CD4-positive, alpha-beta T cell (primary cell): Measurements from ENCODE around the gene PCBP2. TPM values are rescaled to one million over a fixed set of nuclear protein-coding genes. Genes with fewer than 3 reads are reported as not detected.

ENCODE experiments used
- ATAC-seq: fragments of 200-7000 bp; cut with Tn5 transposase; one replicate; pipeline ENCODE4 v1.10.0; 2022; ENCODE audit warnings: mild to moderate bottlenecking; ENCODE audit not compliant: poor library complexity
- CTCF ChIA-PET: fragments of 350-600 bp; sonication (Branson Sonifier 250); formaldehyde crosslinking; loops from one replicate; lab custom pipeline; 2021; ENCODE audit warnings: antibody characterized with exemption, inconsistent platforms; lab: Charles Lee
- POLR2A ChIA-PET: fragments of 350-600 bp; sonication (Branson Sonifier 250); formaldehyde crosslinking; loops from one replicate; lab custom pipeline; 2021; ENCODE audit warnings: antibody characterized with exemption, inconsistent platforms; lab: Charles Lee
- DNase-seq, 14 experiments: peaks; one replicate each; pipeline ENCODE4 v3.0.0-alpha.2; 2013 to 2020; ENCODE audit warnings: mixed read lengths in 2 of 14
- H3K27ac ChIP-seq, 2 donors: one replicate each; pipeline versions ENCODE4 v1.5.1 to v1.7.0; 2013; ENCODE audit warnings: low read length in 2 of 2, low read depth in 1 of 2, mild to moderate bottlenecking in 1 of 2
- H3K27me3 ChIP-seq, 2 experiments: 1 replicate in 1 of 2; 2 replicates in 1 of 2; pipeline versions ENCODE4 v1.6.1 to v1.7.0; 2013; ENCODE audit warnings: low read length in 2 of 2, control low read depth in 1 of 2, mild to moderate bottlenecking in 1 of 2, moderate library complexity in 1 of 2; ENCODE audit not compliant: insufficient read depth in 2 of 2, control insufficient read depth in 1 of 2
- H3K36me3 ChIP-seq: one replicate; pipeline ENCODE4 v1.6.1; 2013; ENCODE audit warnings: low read length, control low read depth; ENCODE audit not compliant: insufficient read depth
- H3K4me1 ChIP-seq: one replicate; pipeline ENCODE4 v1.6.1; 2013; ENCODE audit warnings: low read length, control low read depth; ENCODE audit not compliant: insufficient read depth
- H3K4me3 ChIP-seq: one replicate; pipeline ENCODE4 v1.5.1; 2013; ENCODE audit warnings: mild to moderate bottlenecking, low read length, moderate library complexity
- H3K9me3 ChIP-seq, 2 experiments: 1 replicate in 1 of 2; 2 replicates in 1 of 2; pipeline versions ENCODE4 v1.6.1 to v1.7.0; 2013; ENCODE audit warnings: low read length in 2 of 2, mild to moderate bottlenecking in 2 of 2, control low read depth in 1 of 2, moderate library complexity in 1 of 2; ENCODE audit not compliant: control insufficient read depth in 1 of 2, insufficient read depth in 1 of 2
- H3K27ac Mint-ChIP-seq: one replicate; pipeline ENCODE4 v1.8.0; 2020; ENCODE audit warnings: mixed read lengths
- H3K27me3 Mint-ChIP-seq: one replicate; pipeline ENCODE4 v1.8.0; 2021; ENCODE audit warnings: mixed read lengths
- H3K36me3 Mint-ChIP-seq: one replicate; pipeline ENCODE4 v1.8.0; 2021; ENCODE audit warnings: low read depth, mixed read lengths
- H3K4me1 Mint-ChIP-seq: one replicate; pipeline ENCODE4 v1.8.0; 2021; ENCODE audit warnings: low read depth, mixed read lengths
- H3K4me3 Mint-ChIP-seq: one replicate; pipeline ENCODE4 v1.8.0; 2020; ENCODE audit warnings: mild to moderate bottlenecking, mixed read lengths
- H3K9me3 Mint-ChIP-seq: one replicate; pipeline ENCODE4 v1.8.0; 2020; ENCODE audit warnings: mixed read lengths
- intact Hi-C, 2 experiments: fragments of 100-400 bp; cut with DNase I in 1 of 2; cut with micrococcal nuclease in 1 of 2; formaldehyde crosslinking; loops; one replicate each; pipeline versions ENCODE4 v1.15.1 to v1.9.0; 2023 to 2025; cut with DNase I, micrococcal nuclease
- total RNA-seq, 174 experiments: library from RNA in 2 of 174; stranded (reverse) in 2 of 174; gene quantifications; one replicate each; pipeline ENCODE4 v1.2.3 and lab custom pipeline; 2021 to 2026
- TF ChIP-seq, protein P1 (sequence below): fragments of 200-600 bp; IDR thresholded peaks from one replicate; pipeline ENCODE4 v1.8.0; 2022; ENCODE audit warnings: antibody characterized with exemption, mild to moderate bottlenecking

Gene PCBP2
- total RNA-seq, 2 experiments from 2014 or later: 1,331 to 1,359 TPM

GRCh38 chr12:53506450-53506785 is 54.5 kb downstream of the PCBP2 start:
- Histone ChIP-seq H3K4me3 (no peak overlapping the region), H3K27me3 (no peaks in the 10 kb centered on the region), H3K9me3 (no peaks in the 10 kb centered on the region), H3K4me1 (peaks cover 27% of the 10 kb centered on the region), H3K27ac (no peak overlapping the region), H3K36me3 (peaks cover 38% of the 10 kb centered on the region)
- Mint-ChIP-seq H3K4me1 (peaks cover 14% of the 10 kb centered on the region), H3K27me3 (no peaks in the 10 kb centered on the region), H3K4me3 (no peak overlapping the region), H3K36me3 (peaks cover 18% of the 10 kb centered on the region), H3K9me3 (no peaks in the 10 kb centered on the region), H3K27ac (no peak overlapping the region)
- DNase-seq: no peak
- intact Hi-C loops: loop anchor here in 1 of 2 experiments (5.0 kb wide), 1 partner anchor 179 kb away; no protein-coding TSS in a partner anchor
- CTCF ChIA-PET: no interaction called here
- TF ChIP-seq, protein P1, sequence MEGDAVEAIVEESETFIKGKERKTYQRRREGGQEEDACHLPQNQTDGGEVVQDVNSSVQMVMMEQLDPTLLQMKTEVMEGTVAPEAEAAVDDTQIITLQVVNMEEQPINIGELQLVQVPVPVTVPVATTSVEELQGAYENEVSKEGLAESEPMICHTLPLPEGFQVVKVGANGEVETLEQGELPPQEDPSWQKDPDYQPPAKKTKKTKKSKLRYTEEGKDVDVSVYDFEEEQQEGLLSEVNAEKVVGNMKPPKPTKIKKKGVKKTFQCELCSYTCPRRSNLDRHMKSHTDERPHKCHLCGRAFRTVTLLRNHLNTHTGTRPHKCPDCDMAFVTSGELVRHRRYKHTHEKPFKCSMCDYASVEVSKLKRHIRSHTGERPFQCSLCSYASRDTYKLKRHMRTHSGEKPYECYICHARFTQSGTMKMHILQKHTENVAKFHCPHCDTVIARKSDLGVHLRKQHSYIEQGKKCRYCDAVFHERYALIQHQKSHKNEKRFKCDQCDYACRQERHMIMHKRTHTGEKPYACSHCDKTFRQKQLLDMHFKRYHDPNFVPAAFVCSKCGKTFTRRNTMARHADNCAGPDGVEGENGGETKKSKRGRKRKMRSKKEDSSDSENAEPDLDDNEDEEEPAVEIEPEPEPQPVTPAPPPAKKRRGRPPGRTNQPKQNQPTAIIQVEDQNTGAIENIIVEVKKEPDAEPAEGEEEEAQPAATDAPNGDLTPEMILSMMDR: no peak
- ATAC-seq: no peak
- POLR2A ChIA-PET: no interaction called here

- intact Hi-C loops: loop anchor here in 1 of 2 experiments (5.0 kb wide), 1 partner anchor 180 kb away; no protein-coding TSS in a partner anchor
- Histone ChIP-seq H3K27me3 (no peaks in the 10 kb centered on the region), H3K27ac (no peak within 1 kb of the TSS), H3K9me3 (no peaks in the 10 kb centered on the region), H3K4me1 (peaks cover 21% of the 10 kb centered on the region), H3K36me3 (peaks cover 44% of the 10 kb centered on the region), H3K4me3 (no peak within 1 kb of the TSS)
- ATAC-seq (no peak), DNase-seq (no peak)
- no peak within 1 kb of the TSS for H3K4me3 Mint-ChIP-seq
- peaks cover 8% of the 10 kb centered on the region for H3K4me1 Mint-ChIP-seq
- no peaks in the 10 kb centered on the region for H3K9me3 Mint-ChIP-seq
- CTCF ChIA-PET: interaction anchor here (2.3 kb wide), 1 partner anchor 155 kb away, joined by 20 read pairs; no protein-coding TSS in a partner anchor
- no peaks in the 10 kb centered on the region for H3K27me3 Mint-ChIP-seq
- H3K27ac Mint-ChIP-seq: no peak within 1 kb of the TSS
- TF ChIP-seq, protein P1: no peak
- POLR2A ChIA-PET: no interaction called here
- H3K36me3 Mint-ChIP-seq: peaks cover 23% of the 10 kb centered on the region
Measured at GRCh38 chr12:53506881-53507602, 55.1 kb downstream of the PCBP2 start, which contains the start of gene NPFF. NPFF (minus strand) TSS chr12:53507484; CDS start chr12:53507474, 10 bp downstream.

DNA sequence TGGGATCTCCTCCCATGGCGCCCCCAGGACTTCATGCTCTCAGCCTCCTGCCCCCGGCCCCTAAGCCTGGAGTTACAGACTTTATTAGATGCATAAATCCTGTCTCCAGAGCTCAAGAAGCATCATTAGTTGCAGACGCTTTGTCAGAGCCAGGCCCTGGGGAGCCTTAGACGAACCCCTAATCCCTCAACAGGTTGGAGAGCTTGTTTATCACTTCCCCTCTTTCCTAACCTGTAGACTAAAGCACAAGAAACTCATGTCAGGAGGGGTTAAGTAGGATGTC is 55.6 kb downstream of the PCBP2 start:
- CTCF ChIA-PET: interaction anchor here (2.3 kb wide), 1 partner anchor 156 kb away, joined by 20 read pairs; no protein-coding TSS in a partner anchor
- peaks cover 6% of the 10 kb centered on the region for H3K4me1 Mint-ChIP-seq
- ATAC-seq (no peak), DNase-seq (no peak)
- H3K27me3 Mint-ChIP-seq: no peaks in the 10 kb centered on the region
- peaks cover 16% of the 10 kb centered on the region for H3K4me1 ChIP-seq
- no peaks in the 10 kb centered on the region for H3K27me3 ChIP-seq
- POLR2A ChIA-PET: interaction anchor here (1.9 kb wide), 1 partner anchor 24 kb away, joined by 4 read pairs; no protein-coding TSS in a partner anchor
- no peak overlapping the region for H3K27ac Mint-ChIP-seq
- peaks cover 49% of the 10 kb centered on the region for H3K36me3 ChIP-seq
- TF ChIP-seq, protein P1: no peak
- no peak overlapping the region for H3K27ac ChIP-seq
- H3K9me3 Mint-ChIP-seq: no peaks in the 10 kb centered on the region
- H3K36me3 Mint-ChIP-seq: peaks cover 28% of the 10 kb centered on the region
- intact Hi-C loops: loop anchor here in 1 of 2 experiments (5.0 kb wide), 1 partner anchor 180 kb away; no protein-coding TSS in a partner anchor
- no peaks in the 10 kb centered on the region for H3K9me3 ChIP-seq
- no peak overlapping the region for H3K4me3 Mint-ChIP-seq
- H3K4me3 ChIP-seq: no peak overlapping the region
